ENCODE data around the gene LY6G5B. TPM values are rescaled to one million over a fixed set of nuclear protein-coding genes. Genes with fewer than 3 reads are reported as not detected.

LY6G5B gene
- total and polyA plus RNA-seq, 9 donors, result 8.5 to 28.4 (median 13.1) TPM

DNA sequence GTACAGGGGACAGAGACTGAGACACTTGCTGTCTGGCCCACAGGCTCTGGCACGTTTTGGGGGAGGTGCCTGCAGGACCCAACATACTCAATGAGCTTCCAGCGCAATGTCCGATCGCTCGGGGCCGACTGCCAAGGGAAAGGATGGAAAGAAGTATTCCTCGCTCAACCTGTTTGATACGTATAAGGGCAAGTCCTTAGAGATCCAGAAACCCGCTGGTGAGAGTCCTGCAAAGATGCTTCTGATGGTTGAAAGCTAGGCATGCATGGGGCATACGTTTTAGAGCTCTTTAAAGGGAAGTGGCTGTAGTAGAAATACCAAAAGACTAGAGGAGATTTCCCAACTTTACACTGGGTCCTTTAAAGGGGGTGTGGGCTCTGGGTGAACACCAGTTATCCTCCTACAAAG lies 47.1 kb upstream of the LY6G5B start:
- no peak for DNase-seq
- Histone ChIP-seq H3K27ac (peak overlapping the region in 1 of 2 donors; percentile 98), H3K36me3 (no peaks in the 10 kb centered on the region), H3K4me3 (no peak overlapping the region), H3K27me3 (no peaks in the 10 kb centered on the region), H3K4me1 (ENCODE audit: insufficient read depth) (peaks cover 1% of the 10 kb centered on the region), H3K9me3 (no peaks in the 10 kb centered on the region)
- TF ChIP-seq POLR2A (IDR thresholded peaks at IDR 0.05) (no peak), EP300 (IDR thresholded peaks at IDR 0.05) (no peak)
- TF ChIP-seq, protein P1, sequence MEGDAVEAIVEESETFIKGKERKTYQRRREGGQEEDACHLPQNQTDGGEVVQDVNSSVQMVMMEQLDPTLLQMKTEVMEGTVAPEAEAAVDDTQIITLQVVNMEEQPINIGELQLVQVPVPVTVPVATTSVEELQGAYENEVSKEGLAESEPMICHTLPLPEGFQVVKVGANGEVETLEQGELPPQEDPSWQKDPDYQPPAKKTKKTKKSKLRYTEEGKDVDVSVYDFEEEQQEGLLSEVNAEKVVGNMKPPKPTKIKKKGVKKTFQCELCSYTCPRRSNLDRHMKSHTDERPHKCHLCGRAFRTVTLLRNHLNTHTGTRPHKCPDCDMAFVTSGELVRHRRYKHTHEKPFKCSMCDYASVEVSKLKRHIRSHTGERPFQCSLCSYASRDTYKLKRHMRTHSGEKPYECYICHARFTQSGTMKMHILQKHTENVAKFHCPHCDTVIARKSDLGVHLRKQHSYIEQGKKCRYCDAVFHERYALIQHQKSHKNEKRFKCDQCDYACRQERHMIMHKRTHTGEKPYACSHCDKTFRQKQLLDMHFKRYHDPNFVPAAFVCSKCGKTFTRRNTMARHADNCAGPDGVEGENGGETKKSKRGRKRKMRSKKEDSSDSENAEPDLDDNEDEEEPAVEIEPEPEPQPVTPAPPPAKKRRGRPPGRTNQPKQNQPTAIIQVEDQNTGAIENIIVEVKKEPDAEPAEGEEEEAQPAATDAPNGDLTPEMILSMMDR (IDR thresholded peaks at IDR 0.05), result no peak
- intact Hi-C loops (cut with DNase I), result loop anchor here in 1 of 4 donors (5.0 kb wide), 1 partner anchor 1655 kb away; no protein-coding TSS in a partner anchor
- WGBS, 3 donors, result 32 to 54% (median 33%) methylated on average over 10 of the region's 10 CpGs

DNA sequence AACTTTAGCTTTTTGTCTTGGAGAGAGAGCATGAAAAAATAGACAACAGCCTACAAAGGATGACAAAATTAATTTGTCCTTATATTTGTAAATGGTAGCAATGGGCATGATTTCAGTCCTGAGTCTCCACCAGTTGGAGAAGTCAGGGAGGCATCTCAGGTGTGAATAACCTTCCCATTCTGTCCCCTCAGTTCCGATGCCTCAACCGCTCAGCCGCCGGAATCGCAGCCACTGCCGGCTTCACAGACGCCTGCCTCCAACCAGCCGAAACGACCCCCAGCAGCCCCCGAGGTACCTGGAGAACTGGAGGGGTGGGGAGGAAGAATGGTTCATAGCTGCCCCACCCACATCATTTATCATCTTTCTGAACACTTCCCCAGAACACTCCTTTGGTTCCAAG lies 45.7 kb upstream of the LY6G5B start:
- no peak overlapping the region for H3K27ac ChIP-seq
- H3K4me1 ChIP-seq (ENCODE audit: insufficient read depth), result peaks cover 1% of the 10 kb centered on the region
- no peaks in the 10 kb centered on the region for H3K36me3 ChIP-seq
- H3K4me3 ChIP-seq, result no peak overlapping the region
- H3K9me3 ChIP-seq, result no peaks in the 10 kb centered on the region
- TF ChIP-seq EP300 (IDR thresholded peaks at IDR 0.05) (no peak), POLR2A (IDR thresholded peaks at IDR 0.05) (no peak)
- TF ChIP-seq, protein P1 (IDR thresholded peaks at IDR 0.05), result no peak
- 80 to 87% (median 83%) methylated on average over 10 of the region's 10 CpGs for WGBS, 3 donors
- intact Hi-C loops (cut with DNase I), result loop anchor here in 1 of 4 donors (5.0 kb wide), 1 partner anchor 1657 kb away; no protein-coding TSS in a partner anchor
- no peaks in the 10 kb centered on the region for H3K27me3 ChIP-seq
- DNase-seq, result no peak

DNA sequence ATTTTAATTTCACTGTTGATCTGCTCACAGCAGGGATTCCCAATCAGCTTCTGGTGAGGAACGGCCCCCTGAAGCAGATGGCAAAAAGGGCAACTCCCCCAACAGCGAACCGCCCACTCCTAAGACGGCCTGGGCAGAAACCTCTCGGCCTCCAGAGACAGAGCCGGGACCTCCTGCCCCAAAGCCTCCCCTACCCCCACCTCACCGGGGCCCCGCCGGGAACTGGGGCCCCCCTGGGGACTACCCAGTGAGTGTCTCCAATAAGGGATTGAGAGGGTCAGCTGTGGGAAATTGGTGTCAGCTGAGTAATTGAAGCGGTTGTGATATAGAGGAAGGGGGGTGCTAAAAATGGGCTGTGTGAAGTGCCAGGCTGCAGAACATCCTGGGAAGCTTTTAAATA lies 42.8 kb upstream of the LY6G5B start:
- H3K4me3 ChIP-seq, result no peak overlapping the region
- no peak for DNase-seq
- H3K4me1 ChIP-seq (ENCODE audit: insufficient read depth), result peaks cover 1% of the 10 kb centered on the region
- no peaks in the 10 kb centered on the region for H3K27me3 ChIP-seq
- intact Hi-C loops (cut with DNase I), result no loop called here
- WGBS, 3 donors, result 81 to 84% (median 83%) methylated on average over 10 of the region's 10 CpGs
- no peak overlapping the region for H3K27ac ChIP-seq
- TF ChIP-seq POLR2A (IDR thresholded peaks at IDR 0.05), result no peak
- TF ChIP-seq, protein P1 (IDR thresholded peaks at IDR 0.05), result no peak
- TF ChIP-seq EP300 (IDR thresholded peaks at IDR 0.05), result no peak
- H3K36me3 ChIP-seq, result no peaks in the 10 kb centered on the region
- no peaks in the 10 kb centered on the region for H3K9me3 ChIP-seq

DNA sequence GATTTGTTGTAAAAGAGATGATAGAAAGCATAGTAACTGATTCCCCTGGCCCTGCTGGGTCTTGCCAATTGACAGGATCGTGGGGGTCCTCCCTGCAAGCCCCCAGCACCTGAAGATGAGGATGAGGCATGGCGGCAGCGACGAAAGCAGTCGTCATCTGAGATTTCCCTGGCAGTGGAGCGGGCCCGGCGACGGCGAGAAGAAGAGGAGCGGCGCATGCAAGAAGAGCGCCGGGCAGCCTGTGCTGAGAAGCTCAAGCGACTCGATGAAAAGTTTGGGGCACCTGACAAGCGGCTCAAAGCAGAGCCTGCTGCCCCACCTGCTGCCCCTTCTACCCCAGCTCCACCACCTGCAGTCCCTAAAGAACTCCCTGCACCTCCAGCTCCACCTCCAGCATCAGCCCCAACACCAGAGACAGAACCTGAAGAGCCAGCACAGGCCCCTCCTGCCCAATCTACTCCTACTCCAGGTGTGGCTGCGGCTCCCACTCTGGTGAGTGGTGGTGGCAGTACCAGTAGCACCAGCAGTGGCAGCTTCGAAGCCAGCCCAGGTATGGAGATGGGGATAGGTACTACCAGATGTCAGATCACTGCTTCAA lies 42.0 kb upstream of the LY6G5B start:
- Histone ChIP-seq H3K27ac (no peak overlapping the region), H3K36me3 (no peaks in the 10 kb centered on the region), H3K9me3 (no peaks in the 10 kb centered on the region), H3K4me1 (ENCODE audit: insufficient read depth) (no peaks in the 10 kb centered on the region), H3K27me3 (no peaks in the 10 kb centered on the region), H3K4me3 (no peak overlapping the region)
- no peak for DNase-seq
- WGBS, 3 donors, result 96 to 97% (median 96%) methylated on average over 19 of the region's 19 CpGs
- intact Hi-C loops (cut with DNase I), result no loop called here
- TF ChIP-seq, protein P1 (IDR thresholded peaks at IDR 0.05), result no peak
- TF ChIP-seq EP300 (IDR thresholded peaks at IDR 0.05) (no peak), POLR2A (IDR thresholded peaks at IDR 0.05) (no peak)

Data from ovary (tissue), 9 donors.